ENCODE measurements around the gene DMRTB1. TPM values are rescaled to one million over a fixed set of nuclear protein-coding genes. Genes with fewer than 3 reads are reported as not detected.

The DMRTB1 gene
- total RNA-seq, 4 donors from 2014 or later, result not detected

DNA sequence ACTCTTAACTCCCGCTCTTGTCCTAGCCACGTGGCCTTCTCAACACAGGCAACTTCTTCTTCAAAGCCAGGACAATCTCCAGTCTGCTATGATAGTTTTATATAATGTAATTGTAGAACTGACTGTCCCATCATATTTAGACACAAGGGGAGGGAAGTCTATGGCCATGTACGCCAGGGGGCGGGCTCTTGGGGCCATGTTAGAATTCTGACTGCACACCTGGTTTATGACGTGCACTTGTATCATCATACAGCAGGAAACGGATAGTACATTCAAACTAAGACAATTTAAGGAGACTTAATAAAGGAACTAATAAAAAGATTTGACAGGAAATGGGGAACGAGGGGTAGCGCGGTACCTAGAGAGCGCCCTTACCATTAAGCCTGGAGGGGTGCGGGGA, 21.5 kb downstream of the DMRTB1 start:
- DNase-seq, result no peak
- TF ChIP-seq POLR2A (IDR thresholded peaks at IDR 0.05), result no peak
- TF ChIP-seq, protein P1, sequence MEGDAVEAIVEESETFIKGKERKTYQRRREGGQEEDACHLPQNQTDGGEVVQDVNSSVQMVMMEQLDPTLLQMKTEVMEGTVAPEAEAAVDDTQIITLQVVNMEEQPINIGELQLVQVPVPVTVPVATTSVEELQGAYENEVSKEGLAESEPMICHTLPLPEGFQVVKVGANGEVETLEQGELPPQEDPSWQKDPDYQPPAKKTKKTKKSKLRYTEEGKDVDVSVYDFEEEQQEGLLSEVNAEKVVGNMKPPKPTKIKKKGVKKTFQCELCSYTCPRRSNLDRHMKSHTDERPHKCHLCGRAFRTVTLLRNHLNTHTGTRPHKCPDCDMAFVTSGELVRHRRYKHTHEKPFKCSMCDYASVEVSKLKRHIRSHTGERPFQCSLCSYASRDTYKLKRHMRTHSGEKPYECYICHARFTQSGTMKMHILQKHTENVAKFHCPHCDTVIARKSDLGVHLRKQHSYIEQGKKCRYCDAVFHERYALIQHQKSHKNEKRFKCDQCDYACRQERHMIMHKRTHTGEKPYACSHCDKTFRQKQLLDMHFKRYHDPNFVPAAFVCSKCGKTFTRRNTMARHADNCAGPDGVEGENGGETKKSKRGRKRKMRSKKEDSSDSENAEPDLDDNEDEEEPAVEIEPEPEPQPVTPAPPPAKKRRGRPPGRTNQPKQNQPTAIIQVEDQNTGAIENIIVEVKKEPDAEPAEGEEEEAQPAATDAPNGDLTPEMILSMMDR (IDR thresholded peaks at IDR 0.05), result no peak
- no peaks in the 10 kb centered on the region for H3K9me3 ChIP-seq
- no peaks in the 10 kb centered on the region for H3K4me1 ChIP-seq
- no peaks in the 10 kb centered on the region for H3K27me3 ChIP-seq
- H3K36me3 ChIP-seq, result no peaks in the 10 kb centered on the region
- no peak overlapping the region for H3K27ac ChIP-seq
- no peak overlapping the region for H3K4me3 ChIP-seq

DNA sequence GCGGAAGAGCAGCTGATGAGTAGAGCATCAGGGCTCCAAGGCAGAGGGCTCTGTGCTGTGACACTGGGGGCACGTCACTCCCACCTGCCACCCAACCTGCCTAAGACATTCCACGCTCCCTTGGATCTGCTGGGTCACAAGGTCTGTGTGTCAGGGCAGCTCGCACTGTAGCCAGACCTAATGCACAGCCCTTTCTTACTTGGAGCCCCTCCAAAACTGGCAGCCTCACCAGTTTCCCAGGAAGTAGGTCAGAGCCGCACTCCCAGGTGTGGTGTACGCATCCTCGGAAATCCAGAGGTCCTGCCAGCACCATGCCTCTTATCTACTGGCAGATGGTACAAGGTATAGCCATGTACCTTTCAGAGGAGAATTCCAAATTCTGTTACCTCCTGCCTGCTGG, 22.3 kb downstream of the DMRTB1 start:
- no peaks in the 10 kb centered on the region for H3K9me3 ChIP-seq
- no peaks in the 10 kb centered on the region for H3K27me3 ChIP-seq
- no peak overlapping the region for H3K4me3 ChIP-seq
- no peak for DNase-seq
- H3K36me3 ChIP-seq, result no peaks in the 10 kb centered on the region
- no peak overlapping the region for H3K27ac ChIP-seq
- H3K4me1 ChIP-seq, result no peaks in the 10 kb centered on the region
- TF ChIP-seq, protein P1 (IDR thresholded peaks at IDR 0.05), result no peak
- no peak for TF ChIP-seq POLR2A (IDR thresholded peaks at IDR 0.05)

DNA sequence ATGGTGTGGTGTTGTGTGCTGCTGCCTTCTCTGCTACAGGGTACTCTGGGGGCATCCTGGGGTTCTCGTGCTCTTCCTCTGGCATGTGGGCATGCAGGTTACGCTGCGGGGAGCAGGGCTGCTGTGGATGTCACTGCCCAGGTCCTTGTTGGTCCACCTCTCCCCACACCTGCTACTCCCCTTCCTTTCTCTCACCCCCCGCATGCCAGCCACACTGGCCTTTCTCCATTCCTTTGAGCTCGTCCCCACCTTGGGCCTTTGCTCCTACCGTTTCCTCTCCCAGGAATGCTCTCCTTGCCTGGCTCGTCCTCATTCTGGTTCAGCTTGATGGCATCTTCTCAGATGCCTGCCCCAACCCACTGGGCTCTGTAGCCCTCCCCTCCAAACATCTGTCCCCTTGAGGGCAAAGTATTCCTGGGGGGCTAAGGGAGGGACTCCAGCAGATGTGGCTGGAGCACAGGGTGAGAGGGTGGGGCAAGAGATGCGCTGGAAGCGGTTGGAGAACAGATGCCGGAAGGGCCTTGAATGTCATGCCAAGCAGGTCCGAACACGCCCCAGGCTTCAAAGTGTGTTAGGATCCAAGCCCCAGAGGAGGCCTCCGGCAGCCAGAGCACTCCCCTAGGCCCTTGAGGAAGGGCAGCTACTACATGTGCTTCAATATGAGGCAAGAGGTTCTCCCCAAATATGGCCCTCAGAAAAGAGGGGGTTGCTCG, 23.4 kb downstream of the DMRTB1 start:
- TF ChIP-seq, protein P1 (IDR thresholded peaks at IDR 0.05), result no peak
- TF ChIP-seq POLR2A (IDR thresholded peaks at IDR 0.05), result no peak

DNA sequence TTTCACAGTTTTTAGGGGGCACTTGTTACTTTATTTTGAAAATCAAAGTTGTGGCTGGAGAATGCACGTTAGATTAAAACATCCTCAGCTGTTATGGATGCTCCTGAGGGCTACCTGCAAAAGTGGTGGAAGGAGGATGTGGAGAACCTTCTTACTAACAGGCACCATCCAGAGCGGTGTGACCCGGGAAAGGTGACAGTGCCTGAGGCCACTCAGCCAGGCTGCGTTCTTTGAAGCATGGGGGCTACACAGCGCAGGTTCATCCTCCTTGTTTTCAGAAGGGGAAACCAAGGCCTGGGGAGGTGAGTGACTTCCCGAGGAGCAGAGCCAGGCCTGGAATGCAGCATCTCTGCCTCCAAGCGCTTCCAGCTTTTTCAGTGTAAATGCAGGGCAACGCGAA, 24.0 kb downstream of the DMRTB1 start:
- no peak for TF ChIP-seq POLR2A (IDR thresholded peaks at IDR 0.05)
- TF ChIP-seq, protein P1 (IDR thresholded peaks at IDR 0.05), result no peak
- Histone ChIP-seq H3K27ac (no peak overlapping the region), H3K4me3 (no peak overlapping the region), H3K27me3 (no peaks in the 10 kb centered on the region), H3K9me3 (no peaks in the 10 kb centered on the region), H3K36me3 (no peaks in the 10 kb centered on the region), H3K4me1 (no peaks in the 10 kb centered on the region)
- DNase-seq, result no peak

More for the DNA sequence above, 23.4 kb downstream of the DMRTB1 start:
- Histone ChIP-seq H3K36me3 (no peaks in the 10 kb centered on the region), H3K27ac (no peak overlapping the region), H3K27me3 (no peaks in the 10 kb centered on the region), H3K4me3 (no peak overlapping the region), H3K4me1 (no peaks in the 10 kb centered on the region), H3K9me3 (no peaks in the 10 kb centered on the region)
- no peak for DNase-seq

DNA sequence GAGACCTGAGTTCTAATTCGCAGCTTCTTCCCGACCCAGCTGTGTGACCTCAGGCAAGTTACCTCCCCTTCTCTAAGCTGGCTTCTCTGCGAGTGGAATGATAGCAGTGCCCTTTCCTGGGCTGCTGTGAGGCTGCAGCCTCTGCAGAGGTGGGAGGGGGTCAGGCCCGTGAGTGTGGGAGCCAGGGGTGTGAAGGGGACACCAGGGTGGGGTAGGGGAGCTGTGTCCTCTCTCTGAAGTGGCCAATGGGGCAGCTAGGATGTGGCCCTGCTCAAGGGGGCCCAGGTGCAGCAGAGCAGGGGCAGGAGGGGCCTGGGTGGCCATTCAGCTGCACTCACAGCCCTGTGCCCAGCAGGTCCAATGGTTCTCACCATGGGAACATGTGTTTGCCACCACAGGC, 24.5 kb downstream of the DMRTB1 start:
- Histone ChIP-seq H3K4me1 (no peaks in the 10 kb centered on the region), H3K9me3 (no peaks in the 10 kb centered on the region), H3K27me3 (no peaks in the 10 kb centered on the region), H3K36me3 (no peaks in the 10 kb centered on the region), H3K27ac (no peak overlapping the region), H3K4me3 (no peak overlapping the region)
- TF ChIP-seq, protein P1 (IDR thresholded peaks at IDR 0.05), result no peak
- no peak for TF ChIP-seq POLR2A (IDR thresholded peaks at IDR 0.05)
- no peak for DNase-seq

Data from Peyer's patch (tissue), 4 donors.